ENCODE data around the gene FXYD4.
"Not testable (repeated sequence)": the region's sequence is repeated elsewhere in the genome, so short reads cannot be mapped to it uniquely, and the experiment has no call there.

FXYD4 gene

DNA sequence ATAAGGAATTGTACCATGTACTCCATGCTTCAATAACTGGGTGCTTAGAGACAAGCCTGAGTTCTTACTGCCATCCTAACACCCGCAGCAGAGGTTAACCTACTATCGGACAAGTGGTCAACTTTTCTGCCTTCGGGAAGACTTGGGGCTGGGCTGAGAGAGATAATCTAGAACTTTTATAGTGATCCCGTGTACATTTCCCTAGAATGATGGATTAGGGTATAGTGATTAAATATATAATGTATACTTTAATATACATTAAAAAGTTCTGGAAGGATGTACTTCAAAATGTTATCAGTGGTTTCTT is 49.7 kb downstream of the FXYD4 start:
- H3K9me3 Mint-ChIP-seq (ENCODE audit: low read depth): no peaks in the 10 kb centered on the region
- peak overlapping the region; percentile 98 for H3K27ac Mint-ChIP-seq
- H3K27me3 Mint-ChIP-seq: no peaks in the 10 kb centered on the region
- H3K4me1 Mint-ChIP-seq (ENCODE audit: low read depth): peaks cover 45% of the 10 kb centered on the region
- peak overlapping the region; percentile 90 for H3K4me3 Mint-ChIP-seq
- no peaks in the 10 kb centered on the region for H3K36me3 Mint-ChIP-seq

DNA sequence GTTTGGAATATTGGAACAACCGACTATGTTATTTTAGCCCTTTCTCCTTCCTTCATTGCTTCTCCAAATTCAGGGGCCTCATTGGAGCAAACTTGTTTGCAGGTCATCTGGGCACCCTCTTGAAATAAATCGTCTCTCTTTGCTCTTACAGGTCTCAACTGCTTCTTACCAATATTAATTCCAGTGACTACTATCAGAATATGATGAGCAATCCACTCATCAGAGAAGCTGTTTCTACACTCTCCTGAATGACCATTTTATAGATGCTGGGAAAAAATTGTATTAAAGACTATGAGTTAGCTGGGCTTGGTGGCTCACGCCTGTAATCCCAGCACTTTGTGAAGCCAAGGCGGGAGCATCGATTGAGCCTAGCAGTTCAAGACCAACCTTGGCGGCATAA is 50.1 kb downstream of the FXYD4 start:
- Mint-ChIP-seq H3K27me3 (no peaks in the 10 kb centered on the region), H3K9me3 (ENCODE audit: low read depth) (no peaks in the 10 kb centered on the region), H3K4me1 (ENCODE audit: low read depth) (peaks cover 45% of the 10 kb centered on the region), H3K36me3 (no peaks in the 10 kb centered on the region), H3K4me3 (peak overlapping the region; percentile 62), H3K27ac (peak overlapping the region; percentile 68)

DNA sequence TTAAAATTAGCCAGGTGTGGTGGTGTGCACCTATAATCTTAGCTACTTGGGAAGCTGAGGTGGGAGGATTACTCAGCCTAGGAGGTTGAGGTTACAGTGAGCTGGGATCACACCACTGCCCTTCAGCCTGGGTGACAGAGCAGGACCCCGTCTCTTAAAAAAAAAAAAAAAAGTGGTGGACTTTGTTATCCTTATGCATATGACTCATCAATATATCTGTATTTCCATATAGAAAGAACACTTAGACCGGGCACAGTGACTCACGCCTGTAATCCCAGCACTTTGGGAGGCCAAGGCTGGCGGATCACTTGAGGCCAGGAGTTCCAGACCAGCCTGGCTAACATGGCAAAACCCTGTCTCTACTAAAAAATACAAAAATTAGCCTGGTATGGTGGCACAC is 50.5 kb downstream of the FXYD4 start:
- H3K4me3 Mint-ChIP-seq: peak overlapping the region; percentile 62
- not testable (repeated sequence) for H3K36me3 Mint-ChIP-seq; H3K9me3 Mint-ChIP-seq (ENCODE audit: low read depth); H3K27me3 Mint-ChIP-seq; H3K27ac Mint-ChIP-seq
- peaks cover 45% of the 10 kb centered on the region for H3K4me1 Mint-ChIP-seq (ENCODE audit: low read depth)

DNA sequence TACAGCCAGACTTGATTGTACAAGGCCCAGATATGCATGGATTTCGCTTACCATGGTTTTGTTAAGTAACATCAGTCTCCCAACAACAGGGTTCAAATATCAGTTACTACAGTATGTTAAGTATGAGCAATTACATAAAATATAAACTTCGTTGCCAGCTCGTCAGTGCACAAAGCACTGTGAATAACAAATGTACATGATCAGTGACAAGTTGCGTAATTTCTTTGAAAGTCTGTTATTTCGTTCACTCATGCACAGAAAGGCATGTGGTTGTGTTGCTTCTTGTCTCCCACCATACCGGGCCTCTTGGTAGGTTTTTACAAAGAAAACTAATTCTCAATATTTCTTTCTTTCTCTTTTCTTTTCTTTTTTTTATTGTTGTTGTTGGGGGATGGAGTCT is 53.0 kb downstream of the FXYD4 start:
- H3K36me3 Mint-ChIP-seq: no peaks in the 10 kb centered on the region
- H3K4me3 Mint-ChIP-seq: no peak overlapping the region
- H3K27me3 Mint-ChIP-seq: no peaks in the 10 kb centered on the region
- peaks cover 38% of the 10 kb centered on the region for H3K4me1 Mint-ChIP-seq (ENCODE audit: low read depth)
- no peaks in the 10 kb centered on the region for H3K9me3 Mint-ChIP-seq (ENCODE audit: low read depth)
- no peak overlapping the region for H3K27ac Mint-ChIP-seq
